ENCODE data around the gene PTPRM. TPM values are rescaled to one million over a fixed set of nuclear protein-coding genes. Genes with fewer than 3 reads are reported as not detected.
A peak's percentile ranks its signal among the peaks of the same experiment; 100 is the strongest.

PTPRM gene
- total and polyA plus RNA-seq, 2 experiments from 2014 or later: 1.6 to 5.3 TPM

DNA sequence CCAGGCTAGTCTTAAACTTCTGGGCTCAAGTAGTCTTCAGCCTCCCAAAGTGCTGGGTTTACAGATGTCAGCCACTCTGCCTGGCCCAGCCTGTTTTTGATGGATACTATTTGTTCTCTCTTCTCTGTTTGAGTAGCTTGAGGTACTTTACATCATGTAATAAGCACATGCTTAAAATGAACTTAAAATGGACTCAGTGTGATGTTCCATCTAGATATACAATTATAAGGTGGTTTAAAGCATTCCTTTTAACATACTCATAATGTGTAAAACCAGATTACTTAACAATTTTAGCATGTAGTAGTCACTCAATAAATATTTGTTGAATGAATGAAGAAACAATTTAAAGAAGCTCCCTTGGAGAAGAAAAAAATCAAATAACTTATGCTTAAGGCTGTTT, 9.6 kb downstream of the PTPRM start (continued):
- TF ChIP-seq, protein P1, sequence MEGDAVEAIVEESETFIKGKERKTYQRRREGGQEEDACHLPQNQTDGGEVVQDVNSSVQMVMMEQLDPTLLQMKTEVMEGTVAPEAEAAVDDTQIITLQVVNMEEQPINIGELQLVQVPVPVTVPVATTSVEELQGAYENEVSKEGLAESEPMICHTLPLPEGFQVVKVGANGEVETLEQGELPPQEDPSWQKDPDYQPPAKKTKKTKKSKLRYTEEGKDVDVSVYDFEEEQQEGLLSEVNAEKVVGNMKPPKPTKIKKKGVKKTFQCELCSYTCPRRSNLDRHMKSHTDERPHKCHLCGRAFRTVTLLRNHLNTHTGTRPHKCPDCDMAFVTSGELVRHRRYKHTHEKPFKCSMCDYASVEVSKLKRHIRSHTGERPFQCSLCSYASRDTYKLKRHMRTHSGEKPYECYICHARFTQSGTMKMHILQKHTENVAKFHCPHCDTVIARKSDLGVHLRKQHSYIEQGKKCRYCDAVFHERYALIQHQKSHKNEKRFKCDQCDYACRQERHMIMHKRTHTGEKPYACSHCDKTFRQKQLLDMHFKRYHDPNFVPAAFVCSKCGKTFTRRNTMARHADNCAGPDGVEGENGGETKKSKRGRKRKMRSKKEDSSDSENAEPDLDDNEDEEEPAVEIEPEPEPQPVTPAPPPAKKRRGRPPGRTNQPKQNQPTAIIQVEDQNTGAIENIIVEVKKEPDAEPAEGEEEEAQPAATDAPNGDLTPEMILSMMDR (conservative IDR thresholded peaks at IDR 0.05; ENCODE audit: low read depth in 2 of 2): no peak
- TF ChIP-seq ZNF114 (CRISPR knock-in tag; IDR thresholded peaks at IDR 0.05): no peak
- no peak for TF ChIP-seq CREB1 (CRISPR knock-in tag; IDR thresholded peaks at IDR 0.05; ENCODE audit: low read depth)
- TF ChIP-seq, protein P2, sequence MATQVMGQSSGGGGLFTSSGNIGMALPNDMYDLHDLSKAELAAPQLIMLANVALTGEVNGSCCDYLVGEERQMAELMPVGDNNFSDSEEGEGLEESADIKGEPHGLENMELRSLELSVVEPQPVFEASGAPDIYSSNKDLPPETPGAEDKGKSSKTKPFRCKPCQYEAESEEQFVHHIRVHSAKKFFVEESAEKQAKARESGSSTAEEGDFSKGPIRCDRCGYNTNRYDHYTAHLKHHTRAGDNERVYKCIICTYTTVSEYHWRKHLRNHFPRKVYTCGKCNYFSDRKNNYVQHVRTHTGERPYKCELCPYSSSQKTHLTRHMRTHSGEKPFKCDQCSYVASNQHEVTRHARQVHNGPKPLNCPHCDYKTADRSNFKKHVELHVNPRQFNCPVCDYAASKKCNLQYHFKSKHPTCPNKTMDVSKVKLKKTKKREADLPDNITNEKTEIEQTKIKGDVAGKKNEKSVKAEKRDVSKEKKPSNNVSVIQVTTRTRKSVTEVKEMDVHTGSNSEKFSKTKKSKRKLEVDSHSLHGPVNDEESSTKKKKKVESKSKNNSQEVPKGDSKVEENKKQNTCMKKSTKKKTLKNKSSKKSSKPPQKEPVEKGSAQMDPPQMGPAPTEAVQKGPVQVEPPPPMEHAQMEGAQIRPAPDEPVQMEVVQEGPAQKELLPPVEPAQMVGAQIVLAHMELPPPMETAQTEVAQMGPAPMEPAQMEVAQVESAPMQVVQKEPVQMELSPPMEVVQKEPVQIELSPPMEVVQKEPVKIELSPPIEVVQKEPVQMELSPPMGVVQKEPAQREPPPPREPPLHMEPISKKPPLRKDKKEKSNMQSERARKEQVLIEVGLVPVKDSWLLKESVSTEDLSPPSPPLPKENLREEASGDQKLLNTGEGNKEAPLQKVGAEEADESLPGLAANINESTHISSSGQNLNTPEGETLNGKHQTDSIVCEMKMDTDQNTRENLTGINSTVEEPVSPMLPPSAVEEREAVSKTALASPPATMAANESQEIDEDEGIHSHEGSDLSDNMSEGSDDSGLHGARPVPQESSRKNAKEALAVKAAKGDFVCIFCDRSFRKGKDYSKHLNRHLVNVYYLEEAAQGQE (IDR thresholded peaks at IDR 0.05; ENCODE audit: unreplicated experiment): no peak
- no peak for TF ChIP-seq JUNB (IDR thresholded peaks at IDR 0.05; ENCODE audit: unreplicated experiment)
- TF ChIP-seq EZH2 (IDR thresholded peaks at IDR 0.05; ENCODE audit: low read depth, unreplicated experiment): no peak
- no peak for TF ChIP-seq ZNF331 (CRISPR knock-in tag; IDR thresholded peaks at IDR 0.05; ENCODE audit: low read depth)

DNA sequence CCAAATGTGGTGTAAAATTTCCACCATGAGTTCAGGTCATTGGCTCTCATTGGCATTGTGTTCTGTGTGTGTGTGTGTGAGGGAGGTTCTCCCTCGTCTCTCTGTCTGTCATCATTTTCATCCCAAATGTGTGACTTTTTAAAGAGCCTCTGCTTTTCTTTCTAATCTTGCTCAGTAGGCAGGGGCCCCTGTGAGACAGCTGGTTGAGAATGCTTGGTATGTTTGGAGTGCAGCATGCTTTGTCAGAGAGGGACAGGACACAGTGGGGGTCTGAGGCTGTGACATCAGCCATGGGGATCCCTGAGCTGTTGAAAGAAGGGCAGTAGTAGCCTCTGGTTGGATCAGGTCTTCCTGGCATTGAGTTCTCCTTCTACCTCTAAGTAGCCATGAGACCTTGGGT, 10.6 kb downstream of the PTPRM start:
- Mint-ChIP-seq H3K9me3 (peaks cover 2% of the 10 kb centered on the region; the same call in 2 of the 3 replicates), H3K27ac (peak overlapping the region; percentile 86), H3K36me3 (ENCODE audit: low read depth) (no peaks in the 10 kb centered on the region), H3K4me3 (peak overlapping the region; percentile 13; the same call in 2 of the 3 replicates), H3K4me1 (peaks cover 30% of the 10 kb centered on the region), H3K27me3 (ENCODE audit: insufficient read depth, low read depth, poor library complexity) (peaks cover 2% of the 10 kb centered on the region)
- TF ChIP-seq, protein P1 (conservative IDR thresholded peaks at IDR 0.05; ENCODE audit: low read depth in 2 of 2): no peak
- TF ChIP-seq, protein P3, sequence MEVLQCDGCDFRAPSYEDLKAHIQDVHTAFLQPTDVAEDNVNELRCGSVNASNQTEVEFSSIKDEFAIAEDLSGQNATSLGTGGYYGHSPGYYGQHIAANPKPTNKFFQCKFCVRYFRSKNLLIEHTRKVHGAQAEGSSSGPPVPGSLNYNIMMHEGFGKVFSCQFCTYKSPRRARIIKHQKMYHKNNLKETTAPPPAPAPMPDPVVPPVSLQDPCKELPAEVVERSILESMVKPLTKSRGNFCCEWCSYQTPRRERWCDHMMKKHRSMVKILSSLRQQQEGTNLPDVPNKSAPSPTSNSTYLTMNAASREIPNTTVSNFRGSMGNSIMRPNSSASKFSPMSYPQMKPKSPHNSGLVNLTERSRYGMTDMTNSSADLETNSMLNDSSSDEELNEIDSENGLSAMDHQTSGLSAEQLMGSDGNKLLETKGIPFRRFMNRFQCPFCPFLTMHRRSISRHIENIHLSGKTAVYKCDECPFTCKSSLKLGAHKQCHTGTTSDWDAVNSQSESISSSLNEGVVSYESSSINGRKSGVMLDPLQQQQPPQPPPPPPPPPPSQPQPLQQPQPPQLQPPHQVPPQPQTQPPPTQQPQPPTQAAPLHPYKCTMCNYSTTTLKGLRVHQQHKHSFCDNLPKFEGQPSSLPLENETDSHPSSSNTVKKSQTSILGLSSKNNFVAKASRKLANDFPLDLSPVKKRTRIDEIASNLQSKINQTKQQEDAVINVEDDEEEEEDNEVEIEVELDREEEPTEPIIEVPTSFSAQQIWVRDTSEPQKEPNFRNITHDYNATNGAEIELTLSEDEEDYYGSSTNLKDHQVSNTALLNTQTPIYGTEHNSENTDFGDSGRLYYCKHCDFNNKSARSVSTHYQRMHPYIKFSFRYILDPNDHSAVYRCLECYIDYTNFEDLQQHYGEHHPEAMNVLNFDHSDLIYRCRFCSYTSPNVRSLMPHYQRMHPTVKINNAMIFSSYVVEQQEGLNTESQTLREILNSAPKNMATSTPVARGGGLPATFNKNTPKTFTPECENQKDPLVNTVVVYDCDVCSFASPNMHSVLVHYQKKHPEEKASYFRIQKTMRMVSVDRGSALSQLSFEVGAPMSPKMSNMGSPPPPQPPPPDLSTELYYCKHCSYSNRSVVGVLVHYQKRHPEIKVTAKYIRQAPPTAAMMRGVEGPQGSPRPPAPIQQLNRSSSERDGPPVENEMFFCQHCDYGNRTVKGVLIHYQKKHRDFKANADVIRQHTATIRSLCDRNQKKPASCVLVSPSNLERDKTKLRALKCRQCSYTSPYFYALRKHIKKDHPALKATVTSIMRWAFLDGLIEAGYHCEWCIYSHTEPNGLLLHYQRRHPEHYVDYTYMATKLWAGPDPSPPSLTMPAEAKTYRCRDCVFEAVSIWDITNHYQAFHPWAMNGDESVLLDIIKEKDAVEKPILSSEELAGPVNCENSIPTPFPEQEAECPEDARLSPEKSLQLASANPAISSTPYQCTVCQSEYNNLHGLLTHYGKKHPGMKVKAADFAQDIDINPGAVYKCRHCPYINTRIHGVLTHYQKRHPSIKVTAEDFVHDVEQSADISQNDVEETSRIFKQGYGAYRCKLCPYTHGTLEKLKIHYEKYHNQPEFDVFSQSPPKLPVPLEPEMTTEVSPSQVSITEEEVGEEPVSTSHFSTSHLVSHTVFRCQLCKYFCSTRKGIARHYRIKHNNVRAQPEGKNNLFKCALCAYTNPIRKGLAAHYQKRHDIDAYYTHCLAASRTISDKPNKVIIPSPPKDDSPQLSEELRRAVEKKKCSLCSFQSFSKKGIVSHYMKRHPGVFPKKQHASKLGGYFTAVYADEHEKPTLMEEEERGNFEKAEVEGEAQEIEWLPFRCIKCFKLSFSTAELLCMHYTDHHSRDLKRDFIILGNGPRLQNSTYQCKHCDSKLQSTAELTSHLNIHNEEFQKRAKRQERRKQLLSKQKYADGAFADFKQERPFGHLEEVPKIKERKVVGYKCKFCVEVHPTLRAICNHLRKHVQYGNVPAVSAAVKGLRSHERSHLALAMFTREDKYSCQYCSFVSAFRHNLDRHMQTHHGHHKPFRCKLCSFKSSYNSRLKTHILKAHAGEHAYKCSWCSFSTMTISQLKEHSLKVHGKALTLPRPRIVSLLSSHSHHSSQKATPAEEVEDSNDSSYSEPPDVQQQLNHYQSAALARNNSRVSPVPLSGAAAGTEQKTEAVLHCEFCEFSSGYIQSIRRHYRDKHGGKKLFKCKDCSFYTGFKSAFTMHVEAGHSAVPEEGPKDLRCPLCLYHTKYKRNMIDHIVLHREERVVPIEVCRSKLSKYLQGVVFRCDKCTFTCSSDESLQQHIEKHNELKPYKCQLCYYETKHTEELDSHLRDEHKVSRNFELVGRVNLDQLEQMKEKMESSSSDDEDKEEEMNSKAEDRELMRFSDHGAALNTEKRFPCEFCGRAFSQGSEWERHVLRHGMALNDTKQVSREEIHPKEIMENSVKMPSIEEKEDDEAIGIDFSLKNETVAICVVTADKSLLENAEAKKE (CRISPR knock-in tag; IDR thresholded peaks at IDR 0.05): peak; percentile 79
- TF ChIP-seq CREB1 (CRISPR knock-in tag; IDR thresholded peaks at IDR 0.05; ENCODE audit: low read depth): peak; percentile 80
- DNase-seq (ENCODE audit: low spot score) (peak; percentile 88), ATAC-seq (peak; percentile 95)
- no peak overlapping the region for H2AFZ ChIP-seq
- no peak overlapping the region for H3K4me3 ChIP-seq
- H3F3A ChIP-seq (replicated peaks; ENCODE audit: low read depth): no peaks in the 10 kb centered on the region
- no peaks in the 10 kb centered on the region for H4K20me1 ChIP-seq (replicated peaks; ENCODE audit: insufficient read depth)
- no peaks in the 10 kb centered on the region for H3K36me3 ChIP-seq (ENCODE audit: insufficient read depth)
- H3K4me2 ChIP-seq: peak overlapping the region; percentile 32
- H3K27me3 ChIP-seq (ENCODE audit: insufficient read depth): no peaks in the 10 kb centered on the region
- H3K27ac ChIP-seq (ENCODE audit: low read depth): peak overlapping the region; percentile 59; the same call in 1 of the 2 replicates
- no peaks in the 10 kb centered on the region for H3K9me2 ChIP-seq (ENCODE audit: insufficient read depth)
- peaks cover 22% of the 10 kb centered on the region for H3K4me1 ChIP-seq (ENCODE audit: insufficient read depth)
- no peaks in the 10 kb centered on the region for H3K79me2 ChIP-seq (replicated peaks; ENCODE audit: insufficient read depth)
